Measurements from ENCODE around the gene ARHGEF16. TPM values are rescaled to one million over a fixed set of nuclear protein-coding genes. Genes with fewer than 3 reads are reported as not detected.

Gene ARHGEF16
- total and polyA plus RNA-seq, 10 donors, result 0.23 to 1.6 (median 0.84) TPM

DNA sequence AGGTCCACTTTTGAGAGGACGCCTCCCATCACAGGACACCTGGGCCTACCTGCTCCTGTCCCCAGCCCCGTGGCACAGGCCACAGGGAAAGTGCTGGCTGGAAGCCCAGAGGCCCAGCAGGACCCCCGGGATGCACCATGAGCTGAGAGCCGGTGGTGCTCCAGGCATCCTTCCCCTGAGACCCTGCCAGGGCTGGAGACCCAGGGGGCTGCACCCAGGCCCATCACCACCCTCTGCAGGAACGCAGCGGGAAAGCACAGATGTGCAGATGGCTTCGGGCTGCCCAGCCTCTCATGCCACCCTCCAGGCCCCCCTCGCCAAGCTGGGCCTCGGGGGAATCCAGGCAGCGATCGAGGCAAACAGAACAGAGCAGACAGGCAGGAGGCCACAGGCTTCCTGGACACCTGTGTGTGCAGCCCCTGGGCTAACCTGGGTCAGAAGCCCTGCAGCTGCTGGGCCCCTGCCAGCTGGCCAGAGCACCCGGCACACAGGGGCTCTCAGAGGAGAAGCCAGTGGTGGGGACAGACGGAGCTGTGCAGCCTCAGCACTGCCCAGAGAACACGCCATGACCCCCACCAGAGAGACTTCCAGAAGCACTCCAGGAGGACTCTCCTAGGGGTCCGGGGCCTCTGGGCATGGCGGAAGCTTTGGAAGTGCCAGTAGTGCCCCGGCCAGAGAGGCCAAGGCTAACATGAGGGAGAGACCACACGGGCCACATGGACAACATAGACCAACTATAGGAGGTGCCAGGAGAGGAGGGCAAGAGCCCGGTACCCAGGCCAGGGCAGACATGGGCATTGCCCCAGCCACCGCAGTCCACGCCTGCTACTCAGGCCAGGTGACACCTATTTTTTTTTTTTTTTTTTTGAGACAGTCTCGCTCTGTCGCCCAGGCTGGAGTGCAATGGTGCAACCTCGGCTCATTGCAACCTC, 71.4 kb downstream of the ARHGEF16 start:
- 72 to 83% (median 82%) methylated on average over 13 to 24 of the region's 24 CpGs for WGBS, 5 donors
- peaks cover 0 to 29% (median 0%) of the 10 kb centered on the region in 6 donors for H3K36me3 ChIP-seq
- no peaks in the 10 kb centered on the region for H3K9me3 ChIP-seq
- H3K4me1 ChIP-seq, result peaks cover 12 to 21% (median 16%) of the 10 kb centered on the region in 6 donors
- intact Hi-C loops (cut with DNase I; ENCODE audit: low total_unique reads), result no loop called here
- no peak for DNase-seq
- H3K27ac ChIP-seq, result no peak overlapping the region
- TF ChIP-seq POLR2AphosphoS5 (IDR thresholded peaks at IDR 0.05), result no peak
- no peak for TF ChIP-seq CTCF (IDR thresholded peaks at IDR 0.05 in 8 of 11, conservative IDR thresholded peaks at IDR 0.05 in 3 of 11)
- no peak for TF ChIP-seq POLR2A (IDR thresholded peaks at IDR 0.05)
- H3K4me3 ChIP-seq, result no peak overlapping the region
- peaks cover 0 to 11% (median 0%) of the 10 kb centered on the region in 7 donors for H3K27me3 ChIP-seq (replicated peaks in 1 of 7)

DNA sequence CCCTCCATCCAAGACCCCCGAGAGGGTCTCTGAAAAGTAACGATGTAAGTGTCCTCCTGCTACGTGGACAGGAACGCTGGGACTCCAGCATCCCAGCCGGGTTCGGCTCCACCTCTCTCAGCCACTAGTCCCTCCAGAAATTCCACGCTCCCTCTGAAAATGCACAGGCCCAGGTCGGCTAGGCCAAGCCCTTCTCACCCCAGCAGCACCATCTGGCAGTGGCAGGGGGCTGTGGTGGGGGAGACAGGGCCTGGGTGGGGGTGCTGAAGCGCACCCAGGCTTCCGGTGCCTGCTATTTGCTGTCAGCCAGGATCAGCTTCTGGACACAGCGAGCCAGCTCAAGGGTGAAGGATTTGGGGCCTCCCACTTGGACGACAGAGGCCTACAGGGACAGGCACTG, 73.3 kb downstream of the ARHGEF16 start:
- H3K9me3 ChIP-seq, result no peaks in the 10 kb centered on the region
- peaks cover 0 to 19% (median 0%) of the 10 kb centered on the region in 7 donors for H3K27me3 ChIP-seq (replicated peaks in 1 of 7)
- TF ChIP-seq POLR2AphosphoS5 (IDR thresholded peaks at IDR 0.05) (no peak), POLR2A (IDR thresholded peaks at IDR 0.05) (no peak), CTCF (IDR thresholded peaks at IDR 0.05 in 8 of 11, conservative IDR thresholded peaks at IDR 0.05 in 3 of 11) (no peak)
- H3K4me3 ChIP-seq, result no peak overlapping the region
- no peak overlapping the region for H3K27ac ChIP-seq
- intact Hi-C loops (cut with DNase I; ENCODE audit: low total_unique reads), result no loop called here
- no peak for DNase-seq
- H3K36me3 ChIP-seq, result peaks cover 0 to 13% (median 0%) of the 10 kb centered on the region in 6 donors
- H3K4me1 ChIP-seq, result peaks cover 12 to 34% (median 23%) of the 10 kb centered on the region in 6 donors
- WGBS, 5 donors, result 79 to 94% (median 87%) methylated on average over 1 to 12 of the region's 12 CpGs

DNA sequence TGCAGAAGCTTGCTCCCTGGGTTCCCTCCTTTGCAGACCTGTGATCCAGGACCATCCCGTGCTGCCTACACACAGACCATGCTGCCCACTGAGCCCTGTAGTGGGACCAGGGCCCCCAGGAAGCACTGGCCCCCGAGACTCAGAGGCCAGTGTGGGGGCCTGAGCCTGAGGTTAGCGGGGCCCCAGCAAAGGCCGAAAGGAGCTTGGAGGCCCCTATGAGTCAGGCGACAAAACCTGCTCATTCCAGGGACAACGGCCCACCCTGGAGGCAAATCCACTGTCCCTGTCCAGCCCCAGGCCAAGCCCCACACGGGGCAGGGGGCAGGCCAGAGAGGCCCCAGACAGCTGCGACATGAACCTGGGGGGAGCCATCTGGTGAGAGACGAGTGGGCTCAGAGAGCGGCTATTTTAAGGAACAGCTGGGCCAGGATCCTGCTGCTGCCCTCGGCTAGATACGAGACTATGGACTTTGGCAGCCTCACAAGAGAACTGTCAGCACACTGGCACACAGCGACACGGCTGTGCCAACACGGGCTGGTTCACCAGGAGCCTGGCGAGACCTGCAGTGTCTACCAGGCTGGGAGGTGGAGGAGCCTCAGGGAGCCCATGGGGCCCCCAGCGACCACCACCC, 74.7 kb downstream of the ARHGEF16 start:
- peak overlapping the region in 1 of 8 donors; percentile 92 for H3K4me3 ChIP-seq
- intact Hi-C loops (cut with DNase I; ENCODE audit: low total_unique reads), result no loop called here
- no peaks in the 10 kb centered on the region for H3K9me3 ChIP-seq
- 83 to 91% (median 87%) methylated on average over 13 to 17 of the region's 17 CpGs for WGBS, 5 donors
- H3K27ac ChIP-seq, result no peak overlapping the region
- H3K36me3 ChIP-seq, result no peaks in the 10 kb centered on the region
- peaks cover 12 to 34% (median 23%) of the 10 kb centered on the region in 6 donors for H3K4me1 ChIP-seq
- H3K27me3 ChIP-seq (replicated peaks in 1 of 7), result peaks cover 0 to 19% (median 0%) of the 10 kb centered on the region in 7 donors
- DNase-seq, result no peak
- TF ChIP-seq CTCF (IDR thresholded peaks at IDR 0.05 in 8 of 11, conservative IDR thresholded peaks at IDR 0.05 in 3 of 11), result no peak

All from spleen (tissue), 11 donors.